ENCODE measurements around the gene RAB11FIP2.
"Not testable (repeated sequence)": the region's sequence is repeated elsewhere in the genome, so short reads cannot be mapped to it uniquely, and the experiment has no call there.

The RAB11FIP2 gene

GRCh38 chr10:118046395-118047156, at the start of gene RAB11FIP2:
RAB11FIP2 (minus strand) TSS chr10:118046941; CDS start chr10:118046163, 778 bp downstream.
- peak; percentile 92 for DNase-seq (ENCODE audit: low read depth)

- no peak for DNase-seq (ENCODE audit: low read depth)
Observed at GRCh38 chr10:118096022-118096421, 49.3 kb upstream of the RAB11FIP2 start.

- no peak for DNase-seq (ENCODE audit: low read depth)
Observed at GRCh38 chr10:118092209-118092608, 45.5 kb upstream of the RAB11FIP2 start.

GRCh38 chr10:118080817-118081216, 34.1 kb upstream of the RAB11FIP2 start:
- no peak for DNase-seq (ENCODE audit: low read depth)

GRCh38 chr10:118076705-118077104, 30.0 kb upstream of the RAB11FIP2 start:
- no peak for DNase-seq (ENCODE audit: low read depth)

- no peak for DNase-seq (ENCODE audit: low read depth)
Observed at GRCh38 chr10:118072840-118073239, 26.1 kb upstream of the RAB11FIP2 start.

GRCh38 chr10:118067389-118067788, 20.6 kb upstream of the RAB11FIP2 start:
- not testable (repeated sequence) for DNase-seq (ENCODE audit: low read depth)

GRCh38 chr10:118062798-118063238, 16.1 kb upstream of the RAB11FIP2 start:
- DNase-seq (ENCODE audit: low read depth): no peak

GRCh38 chr10:118058371-118058770, 11.6 kb upstream of the RAB11FIP2 start:
- no peak for DNase-seq (ENCODE audit: low read depth)

- DNase-seq (ENCODE audit: low read depth): no peak
Observed at GRCh38 chr10:118057361-118057760, 10.6 kb upstream of the RAB11FIP2 start.

- DNase-seq (ENCODE audit: low read depth): no peak
Observed at GRCh38 chr10:118054383-118054782, 7.6 kb upstream of the RAB11FIP2 start.

GRCh38 chr10:118052816-118053215, 6.1 kb upstream of the RAB11FIP2 start:
- DNase-seq (ENCODE audit: low read depth): no peak

GRCh38 chr10:118047880-118048279, 1.1 kb upstream of the RAB11FIP2 start:
- DNase-seq (ENCODE audit: low read depth): no peak

- no peak for DNase-seq (ENCODE audit: low read depth)
Observed at GRCh38 chr10:118047157-118047719, 497 bp upstream of the RAB11FIP2 start.

GRCh38 chr10:118045837-118046394, 825 bp downstream of the RAB11FIP2 start:
- DNase-seq (ENCODE audit: low read depth): no peak

GRCh38 chr10:118045158-118045836, 1.4 kb downstream of the RAB11FIP2 start:
- DNase-seq (ENCODE audit: low read depth): no peak

- DNase-seq (ENCODE audit: low read depth): no peak
Observed at GRCh38 chr10:118042827-118043242, 3.9 kb downstream of the RAB11FIP2 start.

GRCh38 chr10:118042336-118042735, 4.4 kb downstream of the RAB11FIP2 start:
- no peak for DNase-seq (ENCODE audit: low read depth)

GRCh38 chr10:118041316-118041715, 5.4 kb downstream of the RAB11FIP2 start:
- DNase-seq (ENCODE audit: low read depth): no peak

GRCh38 chr10:118036281-118036875, 10.4 kb downstream of the RAB11FIP2 start:
- no peak for DNase-seq (ENCODE audit: low read depth)

GRCh38 chr10:118035354-118036005, 11.3 kb downstream of the RAB11FIP2 start:
- no peak for DNase-seq (ENCODE audit: low read depth)

- DNase-seq (ENCODE audit: low read depth): no peak
Observed at GRCh38 chr10:118034791-118035261, 11.9 kb downstream of the RAB11FIP2 start.

Data from activated T-cell treated with anti-CD3 and anti-CD28 coated beads for 48 hours (primary cell).